H9 (cell line): ENCODE measurements around the gene PDZD2. TPM values are rescaled to one million over a fixed set of nuclear protein-coding genes. Genes with fewer than 3 reads are reported as not detected.

Source experiments
- DNase-seq: peaks from one replicate; pipeline ENCODE4 v3.0.0-alpha.2; 2017
- H2AFZ ChIP-seq: one replicate; pipeline ENCODE4 v1.6.1; 2013; ENCODE audit warnings: mild to moderate bottlenecking, low read length, control low read depth, moderate library complexity
- H2AK5ac ChIP-seq: 2 replicates; pipeline ENCODE4 v1.6.1; 2013; ENCODE audit warnings: low read length, control low read depth, mixed read lengths; ENCODE audit not compliant: insufficient read length
- H2BK120ac ChIP-seq: one replicate; pipeline ENCODE4 v1.6.1; 2013; ENCODE audit warnings: low read depth, mild to moderate bottlenecking, low read length, control low read depth, inconsistent platforms; ENCODE audit not compliant: poor library complexity, severe bottlenecking
- H2BK12ac ChIP-seq: 2 replicates; pipeline ENCODE4 v1.6.1; 2013; ENCODE audit warnings: low read length, control low read depth, mixed read lengths, low read depth; ENCODE audit not compliant: insufficient read length
- H2BK15ac ChIP-seq: 2 replicates; pipeline ENCODE4 v1.6.1; 2013; ENCODE audit warnings: low read depth, low read length, control low read depth
- H2BK20ac ChIP-seq: one replicate; pipeline ENCODE4 v1.6.1; 2013; ENCODE audit warnings: low read depth, mild to moderate bottlenecking, low read length, control low read depth, inconsistent platforms; ENCODE audit not compliant: poor library complexity, severe bottlenecking
- H2BK5ac ChIP-seq: 2 replicates; pipeline ENCODE4 v1.6.1; 2013; ENCODE audit warnings: low read length, control low read depth, mixed read lengths; ENCODE audit not compliant: insufficient read length
- H3K14ac ChIP-seq: 2 replicates; pipeline ENCODE4 v1.6.1; 2013; ENCODE audit warnings: low read length, control low read depth; ENCODE audit not compliant: insufficient read depth
- H3K18ac ChIP-seq: 2 replicates; pipeline ENCODE4 v1.6.1; 2013; ENCODE audit warnings: low read depth, mild to moderate bottlenecking, mixed read lengths, low read length, control low read depth; ENCODE audit not compliant: insufficient read length
- H3K23ac ChIP-seq: 2 replicates; pipeline ENCODE4 v1.6.1; 2013; ENCODE audit warnings: low read length, control low read depth, mixed read lengths, low read depth; ENCODE audit not compliant: insufficient read length
- H3K23me2 ChIP-seq: 2 replicates; pipeline ENCODE4 v1.6.1; 2013; ENCODE audit warnings: low read depth, mild to moderate bottlenecking, mixed read lengths, low read length, control low read depth; ENCODE audit not compliant: insufficient read length, poor library complexity, severe bottlenecking
- H3K27ac ChIP-seq: 2 replicates; pipeline ENCODE4 v1.5.1; 2013; ENCODE audit warnings: low read length, control low read depth, mixed read lengths, low read depth; ENCODE audit not compliant: insufficient read length
- H3K27me3 ChIP-seq: 2 replicates; pipeline ENCODE4 v1.6.1; 2013; ENCODE audit warnings: low read length, control low read depth, inconsistent platforms; ENCODE audit not compliant: insufficient read depth
- H3K4ac ChIP-seq: 2 replicates; pipeline ENCODE4 v1.6.1; 2013; ENCODE audit warnings: low read depth, mild to moderate bottlenecking, control low read depth, inconsistent platforms, low read length, moderate library complexity
- H3K4me1 ChIP-seq: 2 replicates; pipeline ENCODE4 v1.6.1; 2013; ENCODE audit warnings: low read length, control low read depth, inconsistent platforms; ENCODE audit not compliant: insufficient read depth
- H3K4me2 ChIP-seq: 2 replicates; pipeline ENCODE4 v1.6.1; 2013; ENCODE audit warnings: low read length, control low read depth, mixed read lengths; ENCODE audit not compliant: insufficient read length, insufficient read depth
- H3K56ac ChIP-seq: 2 replicates; pipeline ENCODE4 v1.6.1; 2013; ENCODE audit warnings: low read depth, mild to moderate bottlenecking, mixed read lengths, low read length, control low read depth; ENCODE audit not compliant: insufficient read length
- H3K79me1 ChIP-seq: 2 replicates; pipeline ENCODE4 v1.6.1; 2013; ENCODE audit warnings: low read depth, mild to moderate bottlenecking, moderate library complexity, low read length, control low read depth, inconsistent platforms; ENCODE audit not compliant: insufficient read depth, poor library complexity, severe bottlenecking
- H3K79me2 ChIP-seq: 2 replicates; pipeline ENCODE4 v1.6.1; 2013; ENCODE audit warnings: low read length, control low read depth, inconsistent platforms; ENCODE audit not compliant: insufficient read depth
- H3K9ac ChIP-seq: 2 replicates; pipeline ENCODE4 v1.6.1; 2013; ENCODE audit warnings: low read length, control low read depth, mixed read lengths; ENCODE audit not compliant: insufficient read length; ENCODE audit errors: extremely low read depth
- H3K9me3 ChIP-seq: one replicate; pipeline ENCODE4 v1.6.1; 2013; ENCODE audit warnings: low read depth, low read length, inconsistent platforms; ENCODE audit not compliant: control insufficient read depth
- H3T11ph ChIP-seq: one replicate; pipeline ENCODE4 v1.6.1; 2013; ENCODE audit warnings: mild to moderate bottlenecking, low read length, control low read depth, inconsistent platforms
- H4K20me1 ChIP-seq: one replicate; pipeline ENCODE4 v1.6.1; 2013; ENCODE audit not compliant: control insufficient read depth, insufficient read length, insufficient read depth
- H4K5ac ChIP-seq: 2 replicates; pipeline ENCODE4 v1.6.1; 2013; ENCODE audit warnings: low read depth, mild to moderate bottlenecking, mixed read lengths, low read length, control low read depth; ENCODE audit not compliant: insufficient read length
- H4K8ac ChIP-seq: replicated peaks from 2 replicates; pipeline ENCODE4 v1.6.1; 2013; ENCODE audit warnings: low read length, control low read depth, mixed read lengths, low read depth; ENCODE audit not compliant: insufficient read length
- H4K91ac ChIP-seq: 2 replicates; pipeline ENCODE4 v1.6.1; 2013; ENCODE audit warnings: low read depth, mild to moderate bottlenecking, moderate library complexity, mixed read lengths, low read length, control low read depth; ENCODE audit not compliant: insufficient read length
- H3K27ac Mint-ChIP-seq, 3 experiments: 2 replicates in 2 of 3; 3 replicates in 1 of 3; pipeline ENCODE4 v1.8.0; 2020 to 2021; ENCODE audit warnings: mixed read lengths in 3 of 3, mild to moderate bottlenecking in 1 of 3, moderate library complexity in 1 of 3
- H3K27me3 Mint-ChIP-seq: 2 replicates; pipeline ENCODE4 v1.8.0; 2021; ENCODE audit warnings: low read depth, mild to moderate bottlenecking, moderate library complexity, mixed read lengths
- H3K36me3 Mint-ChIP-seq, 3 experiments: 2 replicates in 2 of 3; 3 replicates in 1 of 3; pipeline ENCODE4 v1.8.0; 2020 to 2021; ENCODE audit warnings: low read depth in 3 of 3, mixed read lengths in 3 of 3; ENCODE audit not compliant: insufficient read depth in 1 of 3
- H3K4me1 Mint-ChIP-seq, 2 experiments: 2 replicates each; pipeline ENCODE4 v1.8.0; 2020; ENCODE audit warnings: mixed read lengths in 2 of 2
- H3K4me3 Mint-ChIP-seq, 2 experiments: 2 replicates in 1 of 2; 3 replicates in 1 of 2; pipeline ENCODE4 v1.8.0; 2020 to 2021; ENCODE audit warnings: mild to moderate bottlenecking in 2 of 2, mixed read lengths in 2 of 2, moderate library complexity in 1 of 2
- H3K9me3 Mint-ChIP-seq, 2 experiments: 2 replicates in 1 of 2; 3 replicates in 1 of 2; pipeline ENCODE4 v1.8.0; 2020; ENCODE audit warnings: mild to moderate bottlenecking in 2 of 2, mixed read lengths in 2 of 2, moderate library complexity in 1 of 2
- WGBS: extraction: QIAGEN DNeasy Blood & Tissue Kit; methylation state at CpG from one replicate; pipeline ENCODE4 v1.1.7; 2013; ENCODE audit warnings: missing lambda C conversion rate, low lambda C conversion rate, mixed read lengths; ENCODE audit not compliant: insufficient read length; ENCODE audit errors: extremely low coverage; 5-methylcytosine and 5-hydroxymethylcytosine counted together
- total RNA-seq: library from RNA; stranded (reverse); gene quantifications from 2 replicates; pipeline ENCODE4 v1.2.1, GENCODE V29; 2021
- TF ChIP-seq, protein P1 (sequence below): fragments of 200-600 bp; sonication (generic); conservative IDR thresholded peaks from 3 replicates; pipeline ENCODE4 v1.8.0; 2021; ENCODE audit warnings: antibody characterized with exemption, mild to moderate bottlenecking

The PDZD2 gene
- total RNA-seq, 1 experiment from 2014 or later, result 9.9 TPM

DNA sequence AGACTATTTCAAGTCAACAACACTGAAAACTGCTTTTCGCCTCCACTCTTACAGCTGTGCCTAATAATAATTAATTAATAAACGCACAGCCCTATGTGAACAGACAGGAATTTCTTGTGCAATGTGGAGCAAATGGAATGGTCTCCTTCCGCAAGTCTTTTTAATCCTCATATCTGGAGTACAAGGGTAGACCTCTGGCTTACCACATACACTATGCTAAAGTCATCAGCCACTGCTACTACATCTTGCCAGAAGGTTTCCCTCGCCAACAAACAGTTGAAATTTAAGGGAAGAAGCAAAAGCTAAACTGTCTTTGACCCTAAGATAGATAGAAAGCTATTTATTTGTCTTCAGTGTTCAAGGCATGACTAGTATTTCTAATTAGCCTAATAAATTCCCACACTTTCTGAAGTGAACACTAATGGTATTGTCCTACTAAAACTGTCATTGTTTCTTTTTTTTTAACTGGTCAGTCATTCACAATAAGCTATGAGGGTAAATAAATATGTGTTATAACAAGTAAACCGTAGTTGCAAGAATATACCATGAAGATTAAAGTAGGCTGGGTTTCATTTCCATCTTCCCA, 471.3 kb downstream of the PDZD2 start:
- TF ChIP-seq, protein P1, sequence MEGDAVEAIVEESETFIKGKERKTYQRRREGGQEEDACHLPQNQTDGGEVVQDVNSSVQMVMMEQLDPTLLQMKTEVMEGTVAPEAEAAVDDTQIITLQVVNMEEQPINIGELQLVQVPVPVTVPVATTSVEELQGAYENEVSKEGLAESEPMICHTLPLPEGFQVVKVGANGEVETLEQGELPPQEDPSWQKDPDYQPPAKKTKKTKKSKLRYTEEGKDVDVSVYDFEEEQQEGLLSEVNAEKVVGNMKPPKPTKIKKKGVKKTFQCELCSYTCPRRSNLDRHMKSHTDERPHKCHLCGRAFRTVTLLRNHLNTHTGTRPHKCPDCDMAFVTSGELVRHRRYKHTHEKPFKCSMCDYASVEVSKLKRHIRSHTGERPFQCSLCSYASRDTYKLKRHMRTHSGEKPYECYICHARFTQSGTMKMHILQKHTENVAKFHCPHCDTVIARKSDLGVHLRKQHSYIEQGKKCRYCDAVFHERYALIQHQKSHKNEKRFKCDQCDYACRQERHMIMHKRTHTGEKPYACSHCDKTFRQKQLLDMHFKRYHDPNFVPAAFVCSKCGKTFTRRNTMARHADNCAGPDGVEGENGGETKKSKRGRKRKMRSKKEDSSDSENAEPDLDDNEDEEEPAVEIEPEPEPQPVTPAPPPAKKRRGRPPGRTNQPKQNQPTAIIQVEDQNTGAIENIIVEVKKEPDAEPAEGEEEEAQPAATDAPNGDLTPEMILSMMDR, result no peak
- Histone ChIP-seq H4K91ac (no peak overlapping the region), H2BK5ac (no peak overlapping the region), H2AK5ac (no peak overlapping the region), H3K56ac (no peak overlapping the region), H3K4ac (no peak overlapping the region), H3K23ac (no peak overlapping the region), H3K79me1 (peaks cover 4% of the 10 kb centered on the region), H3K23me2 (no peaks in the 10 kb centered on the region), H4K20me1 (no peaks in the 10 kb centered on the region), H3K27ac (no peak overlapping the region), H3T11ph (no peak overlapping the region), H3K18ac (no peak overlapping the region), H2BK12ac (no peak overlapping the region), H3K9ac (no peak overlapping the region), H2AFZ (no peak overlapping the region), H3K27me3 (no peaks in the 10 kb centered on the region), H4K8ac (no peak overlapping the region), H3K9me3 (no peaks in the 10 kb centered on the region), H2BK120ac (no peak overlapping the region), H3K4me1 (no peaks in the 10 kb centered on the region), H3K79me2 (no peaks in the 10 kb centered on the region), H3K4me2 (no peak overlapping the region), H2BK15ac (no peak overlapping the region), H3K14ac (no peak overlapping the region), H2BK20ac (no peak overlapping the region), H4K5ac (no peak overlapping the region)
- Mint-ChIP-seq H3K36me3 (peaks cover 47 to 79% (median 72%) of the 10 kb centered on the region in 3 experiments), H3K9me3 (peaks cover 4 to 10% of the 10 kb centered on the region in 2 experiments; a peak in 3 of 5 replicates), H3K27me3 (no peaks in the 10 kb centered on the region), H3K4me1 (no peaks in the 10 kb centered on the region), H3K4me3 (no peak overlapping the region), H3K27ac (peak overlapping the region in 1 of 3 experiments; percentile 43; a peak in 1 of 7 replicates)
- WGBS, result no CpG with 5 or more reads among the region's 5 CpGs
- no peak for DNase-seq
